B cell (primary cell): ENCODE results near the gene GRK5. TPM values are rescaled to one million over a fixed set of nuclear protein-coding genes. Genes with fewer than 3 reads are reported as not detected.

ENCODE experiments used
- ATAC-seq: fragments of 200-7000 bp; cut with Tn5 transposase; one replicate; pipeline ENCODE4 v1.10.0; 2021; ENCODE audit warnings: low read depth, mild to moderate bottlenecking, moderate number of reproducible peaks, moderate library complexity
- CTCF ChIA-PET: fragments of 350-600 bp; sonication (Branson Sonifier 250); formaldehyde crosslinking; loops from one replicate; lab custom pipeline; 2021; ENCODE audit warnings: antibody characterized with exemption, inconsistent platforms; lab: Charles Lee
- POLR2A ChIA-PET: fragments of 350-600 bp; sonication (Branson Sonifier 250); formaldehyde crosslinking; loops from one replicate; lab custom pipeline; 2021; ENCODE audit warnings: antibody characterized with exemption; lab: Charles Lee
- DNase-seq: peaks from one replicate; pipeline ENCODE4 v3.0.0; 2013
- H2AFZ ChIP-seq: 2 replicates; pipeline ENCODE4 v1.6.1; 2012; ENCODE audit warnings: mild to moderate bottlenecking, low read depth, low read length; ENCODE audit not compliant: insufficient read depth, poor library complexity, severe bottlenecking
- H3K27ac ChIP-seq, 2 donors: 1 replicate in 1 of 2; 2 replicates in 1 of 2; pipeline ENCODE4 v1.5.1; 2012 to 2013; ENCODE audit warnings: low read length in 2 of 2, mild to moderate bottlenecking in 2 of 2, moderate library complexity in 1 of 2
- H3K27me3 ChIP-seq, 4 experiments: fragments of 200-600 bp in 1 of 4; sonication (generic) in 1 of 4; replicated peaks in 1 of 4; 1 replicate in 2 of 4; 2 replicates in 2 of 4; pipeline versions ENCODE4 v1.6.1 to v1.7.0; 2013 to 2016; ENCODE audit warnings: low read length in 3 of 4, mild to moderate bottlenecking in 2 of 4, mixed read lengths in 1 of 4, moderate library complexity in 1 of 4; ENCODE audit not compliant: insufficient read depth in 4 of 4, control insufficient read depth in 3 of 4; ENCODE audit errors: control extremely low read depth in 1 of 4
- H3K36me3 ChIP-seq, 2 experiments: replicated peaks in 1 of 2; 1 replicate in 1 of 2; 2 replicates in 1 of 2; pipeline versions ENCODE4 v1.6.1 to v1.7.1; 2013; ENCODE audit warnings: low read length in 1 of 2; ENCODE audit not compliant: insufficient read depth in 2 of 2, control insufficient read depth in 1 of 2; ENCODE audit errors: control extremely low read depth in 1 of 2, extremely low read depth in 1 of 2
- H3K4me1 ChIP-seq, 2 donors: fragments of 200-600 bp in 1 of 2; sonication (generic) in 1 of 2; 1 replicate in 1 of 2; 2 replicates in 1 of 2; pipeline versions ENCODE4 v1.5.1 to v1.6.1; 2013 to 2017; ENCODE audit warnings: low read length in 2 of 2; ENCODE audit not compliant: control insufficient read depth in 2 of 2, insufficient read depth in 2 of 2
- H3K4me2 ChIP-seq: replicated peaks from 2 replicates; pipeline ENCODE3; 2012; ENCODE audit warnings: mild to moderate bottlenecking, low read depth, low read length; ENCODE audit not compliant: poor library complexity, severe bottlenecking
- H3K4me3 ChIP-seq, 5 experiments: fragments of 200-600 bp in 1 of 5; sonication (generic) in 1 of 5; 1 replicate in 3 of 5; 2 replicates in 2 of 5; pipeline versions ENCODE4 v1.5.1 to v1.7.0; 2011 to 2016; ENCODE audit warnings: low read length in 4 of 5, mild to moderate bottlenecking in 4 of 5, low read depth in 2 of 5, control low read depth in 1 of 5, moderate library complexity in 1 of 5; ENCODE audit not compliant: insufficient read depth in 1 of 5; ENCODE audit errors: control extremely low read depth in 1 of 5, extremely low read depth in 1 of 5
- H3K79me2 ChIP-seq: fragments of 200-600 bp; sonication (generic); one replicate; pipeline ENCODE4 v1.6.0; 2016; ENCODE audit warnings: low read length; ENCODE audit not compliant: control insufficient read depth, insufficient read depth
- H3K9ac ChIP-seq: fragments of 200-600 bp; sonication (generic); 2 replicates; pipeline ENCODE4 v1.6.1; 2017; ENCODE audit warnings: mild to moderate bottlenecking, low read length, moderate library complexity
- H3K9me3 ChIP-seq, 3 donors: one replicate each; pipeline versions ENCODE4 v1.6.1 to v1.7.1; 2013; ENCODE audit warnings: low read length in 2 of 3; ENCODE audit not compliant: control insufficient read depth in 2 of 3, insufficient read depth in 1 of 3; ENCODE audit errors: control extremely low read depth in 1 of 3
- H4K20me1 ChIP-seq: 2 replicates; pipeline ENCODE4 v1.6.0; 2012; ENCODE audit warnings: mild to moderate bottlenecking, low read length; ENCODE audit not compliant: insufficient read depth, control insufficient read depth, poor library complexity, severe bottlenecking
- H3K27ac Mint-ChIP-seq: one replicate; pipeline ENCODE4 v1.8.0; 2021; ENCODE audit warnings: mixed read lengths
- H3K27me3 Mint-ChIP-seq: one replicate; pipeline ENCODE4 v1.8.0; 2021; ENCODE audit warnings: mixed read lengths
- H3K4me1 Mint-ChIP-seq: one replicate; pipeline ENCODE4 v1.8.0; 2021; ENCODE audit warnings: mixed read lengths
- H3K4me3 Mint-ChIP-seq: one replicate; pipeline ENCODE4 v1.8.0; 2021; ENCODE audit warnings: mixed read lengths
- H3K9me3 Mint-ChIP-seq: one replicate; pipeline ENCODE4 v1.8.0; 2022; ENCODE audit warnings: mixed read lengths; ENCODE audit not compliant: insufficient read depth
- EZH2 ChIP-seq: IDR thresholded peaks from 2 replicates; pipeline ENCODE4 v1.6.1; 2012; ENCODE audit warnings: borderline replicate concordance, low read depth, mild to moderate bottlenecking, moderate library complexity, low read length; ENCODE audit not compliant: insufficient read depth, poor library complexity, severe bottlenecking
- WGBS: methylation state at CpG from one replicate; pipeline ENCODE4 v1.1.5; 2013; ENCODE audit warnings: missing lambda C conversion rate; ENCODE audit not compliant: insufficient coverage; 5-methylcytosine and 5-hydroxymethylcytosine counted together
- intact Hi-C: fragments of 100-400 bp; cut with micrococcal nuclease; formaldehyde crosslinking; loops from one replicate; pipeline ENCODE4 v1.10.0; 2022
- polyA plus RNA-seq: library from polyadenylated mRNA; depleted of rRNA; stranded (reverse); fragments of >200 nt; gene quantifications from 2 replicates; pipeline ENCODE4 v1.2.3, GENCODE V29; 2012
- total RNA-seq, 2 donors: library from RNA; stranded (reverse); fragments of 120-200 nt in 1 of 2; gene quantifications; 1 replicate in 1 of 2; 2 replicates in 1 of 2; pipeline versions ENCODE4 v1.2.3 to v1.2.4, GENCODE V29; 2013 to 2022
- TF ChIP-seq, protein P1 (sequence below): fragments of 200-600 bp; IDR thresholded peaks from one replicate; pipeline ENCODE4 v1.8.0; 2022; ENCODE audit warnings: antibody characterized with exemption, mild to moderate bottlenecking

GRK5 gene
- total and polyA plus RNA-seq, 2 donors (not counting 1 experiment from before 2014, with no cell fraction given), result 21.9 to 54.8 TPM

GRCh38 chr10:119446441-119447277, 239.3 kb downstream of the GRK5 start:
- H3K36me3 ChIP-seq, result peaks cover 0 to 27% of the 10 kb centered on the region in 2 experiments
- peaks cover 12% of the 10 kb centered on the region for H4K20me1 ChIP-seq
- intact Hi-C loops, result no loop called here
- no peak overlapping the region for H3K4me3 Mint-ChIP-seq
- no peak overlapping the region for H3K9ac ChIP-seq
- H3K4me1 Mint-ChIP-seq, result peaks cover 31% of the 10 kb centered on the region
- no peak overlapping the region for H3K27ac Mint-ChIP-seq
- H3K9me3 Mint-ChIP-seq, result no peaks in the 10 kb centered on the region
- no peak overlapping the region for H3K27ac ChIP-seq
- no peak overlapping the region for H3K4me2 ChIP-seq
- H3K27me3 ChIP-seq, result no peaks in the 10 kb centered on the region
- DNase-seq (no peak), ATAC-seq (no peak)
- no peak overlapping the region for H2AFZ ChIP-seq
- H3K4me1 ChIP-seq, result peaks cover 17 to 29% of the 10 kb centered on the region in 2 donors
- H3K79me2 ChIP-seq, result peaks cover 7% of the 10 kb centered on the region
- ChIA-PET POLR2A (no interaction called here), CTCF (interaction anchor here (1.2 to 7.6 kb wide), 11 partner anchors 13 to 252 kb away, joined by 4 to 144 read pairs (median 12); partner anchors contain the start of genes GRK5 and RGS10)
- no peak overlapping the region for H3K4me3 ChIP-seq
- TF ChIP-seq, protein P1, sequence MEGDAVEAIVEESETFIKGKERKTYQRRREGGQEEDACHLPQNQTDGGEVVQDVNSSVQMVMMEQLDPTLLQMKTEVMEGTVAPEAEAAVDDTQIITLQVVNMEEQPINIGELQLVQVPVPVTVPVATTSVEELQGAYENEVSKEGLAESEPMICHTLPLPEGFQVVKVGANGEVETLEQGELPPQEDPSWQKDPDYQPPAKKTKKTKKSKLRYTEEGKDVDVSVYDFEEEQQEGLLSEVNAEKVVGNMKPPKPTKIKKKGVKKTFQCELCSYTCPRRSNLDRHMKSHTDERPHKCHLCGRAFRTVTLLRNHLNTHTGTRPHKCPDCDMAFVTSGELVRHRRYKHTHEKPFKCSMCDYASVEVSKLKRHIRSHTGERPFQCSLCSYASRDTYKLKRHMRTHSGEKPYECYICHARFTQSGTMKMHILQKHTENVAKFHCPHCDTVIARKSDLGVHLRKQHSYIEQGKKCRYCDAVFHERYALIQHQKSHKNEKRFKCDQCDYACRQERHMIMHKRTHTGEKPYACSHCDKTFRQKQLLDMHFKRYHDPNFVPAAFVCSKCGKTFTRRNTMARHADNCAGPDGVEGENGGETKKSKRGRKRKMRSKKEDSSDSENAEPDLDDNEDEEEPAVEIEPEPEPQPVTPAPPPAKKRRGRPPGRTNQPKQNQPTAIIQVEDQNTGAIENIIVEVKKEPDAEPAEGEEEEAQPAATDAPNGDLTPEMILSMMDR, result no peak
- no peak for TF ChIP-seq EZH2
- H3K27me3 Mint-ChIP-seq, result no peaks in the 10 kb centered on the region
- WGBS, result 94% methylated on average over 20 of the region's 21 CpGs
- no peaks in the 10 kb centered on the region for H3K9me3 ChIP-seq

DNA sequence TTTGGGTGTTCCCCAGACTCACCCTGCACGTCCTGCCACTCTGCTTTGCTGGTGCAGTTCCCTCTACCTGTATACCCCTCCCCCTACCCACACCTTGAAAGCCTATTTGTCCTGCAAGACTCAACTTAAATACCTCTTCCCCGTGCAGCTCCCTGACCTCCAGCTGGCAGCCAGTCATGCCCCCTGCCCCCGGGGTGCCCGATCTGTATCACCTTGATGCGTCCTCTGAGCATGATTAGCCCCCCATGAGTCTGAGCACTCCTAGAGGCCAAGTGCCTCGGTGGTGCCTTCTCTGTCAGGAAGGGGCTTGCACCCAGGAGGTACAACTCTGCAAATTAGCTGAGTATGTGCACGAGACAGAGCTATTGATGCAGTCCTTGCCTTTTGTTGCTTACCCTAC, 240.1 kb downstream of the GRK5 start:
- Histone ChIP-seq H3K36me3 (peaks cover 0 to 34% of the 10 kb centered on the region in 2 experiments), H3K4me3 (no peak overlapping the region), H4K20me1 (peaks cover 13% of the 10 kb centered on the region), H3K4me1 (peaks cover 13 to 22% of the 10 kb centered on the region in 2 donors), H2AFZ (no peak overlapping the region), H3K4me2 (no peak overlapping the region), H3K27ac (no peak overlapping the region), H3K9ac (no peak overlapping the region), H3K79me2 (peaks cover 7% of the 10 kb centered on the region), H3K9me3 (no peaks in the 10 kb centered on the region), H3K27me3 (no peaks in the 10 kb centered on the region)
- Mint-ChIP-seq H3K4me1 (peaks cover 25% of the 10 kb centered on the region), H3K4me3 (no peak overlapping the region), H3K27me3 (no peaks in the 10 kb centered on the region), H3K9me3 (no peaks in the 10 kb centered on the region), H3K27ac (no peak overlapping the region)
- no peak for ATAC-seq
- intact Hi-C loops, result no loop called here
- no peak for TF ChIP-seq EZH2
- TF ChIP-seq, protein P1, result no peak
- 96% methylated on average over 7 of the region's 7 CpGs for WGBS
- ChIA-PET CTCF (interaction anchor here (1.0 to 1.5 kb wide), 3 partner anchors 42 to 248 kb away, joined by 3 to 7 read pairs (median 6); no protein-coding TSS in a partner anchor), POLR2A (no interaction called here)
- DNase-seq, result no peak
